Activated T-helper 1 cell treated with anti-CD3 and anti-CD28 coated beads, Interleukin-2, amount 50 U/mL, for 16 hours (primary cell): ENCODE measurements around the gene STK11IP.

Experiments used
- DNase-seq, 2 donors: peaks; one replicate each; pipeline ENCODE4 v3.0.0-alpha.2; 2020; ENCODE audit warnings: low read depth in 1 of 2, low spot score in 1 of 2

Gene STK11IP

GRCh38 chr2:219562049-219563020, 35.3 kb upstream of the STK11IP start:
- no peak for DNase-seq

GRCh38 chr2:219563271-219563928, 34.3 kb upstream of the STK11IP start:
- no peak for DNase-seq

GRCh38 chr2:219565130-219566080, 32.3 kb upstream of the STK11IP start:
- no peak for DNase-seq

GRCh38 chr2:219566640-219567039, 31.0 kb upstream of the STK11IP start:
- DNase-seq = no peak

- DNase-seq = no peak
Observed at GRCh38 chr2:219567131-219567530, 30.5 kb upstream of the STK11IP start.

- DNase-seq = no peak
Observed at GRCh38 chr2:219567791-219568361, 29.8 kb upstream of the STK11IP start.

- DNase-seq = no peak
Observed at GRCh38 chr2:219569041-219569440, 28.6 kb upstream of the STK11IP start.

- DNase-seq = no peak
Observed at GRCh38 chr2:219569635-219570034, 28.0 kb upstream of the STK11IP start.

GRCh38 chr2:219570194-219570923, 27.3 kb upstream of the STK11IP start:
- DNase-seq = no peak

- DNase-seq = no peak
Observed at GRCh38 chr2:219570924-219571310, 26.7 kb upstream of the STK11IP start.

GRCh38 chr2:219571311-219572236, 26.1 kb upstream of the STK11IP start, which contains the start of gene OBSL1:
OBSL1 (minus strand) TSS chr2:219571539; CDS start chr2:219571232, 307 bp downstream.
- no peak for DNase-seq

- no peak for DNase-seq
Observed at GRCh38 chr2:219572237-219573001, 25.2 kb upstream of the STK11IP start, which contains the start of gene INHA. INHA (plus strand) TSS chr2:219572310; CDS start chr2:219572375, 65 bp downstream.

GRCh38 chr2:219573166-219573565, 24.5 kb upstream of the STK11IP start:
- no peak for DNase-seq

- no peak for DNase-seq
Observed at GRCh38 chr2:219574484-219575311, 23.0 kb upstream of the STK11IP start.

- DNase-seq = no peak
Observed at GRCh38 chr2:219575566-219576504, 21.8 kb upstream of the STK11IP start.
